ENCODE results near the gene INPP5A.
A peak's percentile ranks its signal among the peaks of the same experiment; 100 is the strongest.
"Not testable (repeated sequence)": the region's sequence is repeated elsewhere in the genome, so short reads cannot be mapped to it uniquely, and the experiment has no call there.

Gene INPP5A, protein sequence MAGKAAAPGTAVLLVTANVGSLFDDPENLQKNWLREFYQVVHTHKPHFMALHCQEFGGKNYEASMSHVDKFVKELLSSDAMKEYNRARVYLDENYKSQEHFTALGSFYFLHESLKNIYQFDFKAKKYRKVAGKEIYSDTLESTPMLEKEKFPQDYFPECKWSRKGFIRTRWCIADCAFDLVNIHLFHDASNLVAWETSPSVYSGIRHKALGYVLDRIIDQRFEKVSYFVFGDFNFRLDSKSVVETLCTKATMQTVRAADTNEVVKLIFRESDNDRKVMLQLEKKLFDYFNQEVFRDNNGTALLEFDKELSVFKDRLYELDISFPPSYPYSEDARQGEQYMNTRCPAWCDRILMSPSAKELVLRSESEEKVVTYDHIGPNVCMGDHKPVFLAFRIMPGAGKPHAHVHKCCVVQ

DNA sequence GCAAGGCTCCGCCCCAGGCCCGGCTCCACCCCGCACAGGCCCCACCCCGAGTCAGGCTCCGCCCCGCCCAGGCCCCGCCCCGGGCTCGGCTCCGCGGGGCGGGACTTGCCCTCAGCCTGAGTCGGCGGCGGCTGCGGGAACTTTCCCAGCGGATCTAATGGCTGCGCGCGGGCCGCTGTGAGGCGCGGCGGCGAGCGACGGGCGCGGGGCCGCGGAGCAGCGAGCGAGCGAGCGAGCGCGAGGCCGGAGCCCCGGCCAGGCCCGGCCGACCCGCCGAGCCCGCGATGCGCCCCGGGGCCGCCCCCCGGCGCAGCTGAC lies at the start of gene INPP5A:
TSS of gene INPP5A (plus strand) at position 104 of the 318 bp plus-strand sequence. CDS start 310 bp downstream, outside the sequence.
- H3K27me3 Mint-ChIP-seq (ENCODE audit: low read depth): peaks cover 3% of the 10 kb centered on the region
- TF ChIP-seq, protein P1, sequence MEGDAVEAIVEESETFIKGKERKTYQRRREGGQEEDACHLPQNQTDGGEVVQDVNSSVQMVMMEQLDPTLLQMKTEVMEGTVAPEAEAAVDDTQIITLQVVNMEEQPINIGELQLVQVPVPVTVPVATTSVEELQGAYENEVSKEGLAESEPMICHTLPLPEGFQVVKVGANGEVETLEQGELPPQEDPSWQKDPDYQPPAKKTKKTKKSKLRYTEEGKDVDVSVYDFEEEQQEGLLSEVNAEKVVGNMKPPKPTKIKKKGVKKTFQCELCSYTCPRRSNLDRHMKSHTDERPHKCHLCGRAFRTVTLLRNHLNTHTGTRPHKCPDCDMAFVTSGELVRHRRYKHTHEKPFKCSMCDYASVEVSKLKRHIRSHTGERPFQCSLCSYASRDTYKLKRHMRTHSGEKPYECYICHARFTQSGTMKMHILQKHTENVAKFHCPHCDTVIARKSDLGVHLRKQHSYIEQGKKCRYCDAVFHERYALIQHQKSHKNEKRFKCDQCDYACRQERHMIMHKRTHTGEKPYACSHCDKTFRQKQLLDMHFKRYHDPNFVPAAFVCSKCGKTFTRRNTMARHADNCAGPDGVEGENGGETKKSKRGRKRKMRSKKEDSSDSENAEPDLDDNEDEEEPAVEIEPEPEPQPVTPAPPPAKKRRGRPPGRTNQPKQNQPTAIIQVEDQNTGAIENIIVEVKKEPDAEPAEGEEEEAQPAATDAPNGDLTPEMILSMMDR (IDR thresholded peaks at IDR 0.05; ENCODE audit: unreplicated experiment in 3 of 3): no peak
- peak within 1 kb of the TSS; percentile 62 to 85 (median 67) for H3K27ac Mint-ChIP-seq
- H3K4me3 Mint-ChIP-seq: peak within 1 kb of the TSS; percentile 89 to 92 (median 92)
- H3K4me1 Mint-ChIP-seq: peaks cover 57% of the 10 kb centered on the region
- H3K36me3 Mint-ChIP-seq (ENCODE audit: low read depth): peaks cover 6% of the 10 kb centered on the region
- peaks cover 1% of the 10 kb centered on the region for H3K9me3 Mint-ChIP-seq

DNA sequence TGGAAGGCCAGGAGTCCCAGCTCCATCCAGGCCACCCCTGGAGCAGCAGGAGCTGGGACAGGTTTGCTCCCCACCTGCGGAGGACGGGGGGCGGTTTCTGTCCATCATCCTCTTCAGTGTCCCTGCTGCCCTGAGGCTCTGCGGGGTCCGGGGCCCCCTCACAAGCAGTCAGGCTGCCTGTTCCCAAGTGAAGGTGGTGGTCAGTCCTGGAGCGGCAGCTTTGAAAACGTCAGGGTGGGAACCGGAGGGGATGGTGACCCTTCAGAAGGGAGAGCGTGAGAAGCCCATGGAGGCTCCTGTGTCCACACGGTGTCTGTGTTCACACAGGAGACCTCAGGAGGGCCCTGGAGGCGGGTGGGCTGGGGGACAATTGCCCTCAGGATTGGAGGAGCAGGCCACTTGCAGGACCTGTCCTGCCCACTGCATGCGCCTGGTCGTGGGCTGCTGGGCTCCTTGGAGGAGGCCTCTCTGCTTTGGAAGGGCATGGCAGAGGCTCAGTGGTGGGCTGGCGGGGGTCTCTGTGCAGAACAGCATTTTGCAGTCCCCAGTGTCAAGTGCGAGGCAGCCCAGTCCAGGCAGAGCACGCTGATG lies 49.3 kb upstream of the INPP5A start:
- peaks cover 13% of the 10 kb centered on the region for H3K4me1 Mint-ChIP-seq
- H3K36me3 Mint-ChIP-seq (ENCODE audit: low read depth): no peaks in the 10 kb centered on the region
- TF ChIP-seq, protein P1 (IDR thresholded peaks at IDR 0.05; ENCODE audit: unreplicated experiment in 3 of 3): no peak
- H3K27ac Mint-ChIP-seq: no peak overlapping the region
- H3K27me3 Mint-ChIP-seq (ENCODE audit: low read depth): peaks cover 23% of the 10 kb centered on the region
- no peak overlapping the region for H3K4me3 Mint-ChIP-seq
- no peaks in the 10 kb centered on the region for H3K9me3 Mint-ChIP-seq

DNA sequence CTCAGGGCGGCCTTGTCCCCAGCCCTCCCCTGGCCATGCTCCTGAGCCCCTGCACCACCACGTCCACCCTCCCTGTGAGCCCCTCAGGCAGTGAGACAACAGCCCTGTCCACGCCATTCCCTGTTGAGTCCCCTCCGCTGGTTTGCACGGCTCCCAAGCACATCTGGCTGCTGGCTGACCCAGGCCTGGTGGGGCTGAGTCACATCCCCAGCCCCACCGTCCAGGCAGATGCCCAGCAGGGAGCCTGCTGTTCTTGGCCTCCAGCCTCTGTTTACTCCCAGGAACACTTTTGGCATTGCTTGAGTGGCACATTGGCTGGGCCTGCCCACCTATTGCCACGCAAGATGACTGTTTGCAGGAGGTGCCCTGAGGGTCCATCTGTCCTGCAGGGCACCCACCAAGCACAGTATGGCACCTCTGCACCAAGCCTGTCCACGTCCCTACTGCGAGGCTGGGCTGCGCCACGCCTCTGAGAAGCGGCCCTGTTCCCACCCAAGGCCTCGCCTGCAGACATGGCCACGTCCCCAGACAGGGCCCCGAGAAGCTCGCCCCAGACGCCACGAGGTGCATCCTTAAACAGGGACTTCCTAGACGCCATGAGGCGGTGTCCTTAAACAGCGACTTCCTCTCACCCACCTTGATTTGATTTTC lies 48.4 kb upstream of the INPP5A start:
- no peaks in the 10 kb centered on the region for H3K36me3 Mint-ChIP-seq (ENCODE audit: low read depth)
- peaks cover 22% of the 10 kb centered on the region for H3K4me1 Mint-ChIP-seq
- no peak overlapping the region for H3K4me3 Mint-ChIP-seq
- peaks cover 23% of the 10 kb centered on the region for H3K27me3 Mint-ChIP-seq (ENCODE audit: low read depth)
- no peaks in the 10 kb centered on the region for H3K9me3 Mint-ChIP-seq
- TF ChIP-seq, protein P1 (IDR thresholded peaks at IDR 0.05; ENCODE audit: unreplicated experiment in 3 of 3): no peak
- H3K27ac Mint-ChIP-seq: peak overlapping the region in 1 of 3 experiments; percentile 27

DNA sequence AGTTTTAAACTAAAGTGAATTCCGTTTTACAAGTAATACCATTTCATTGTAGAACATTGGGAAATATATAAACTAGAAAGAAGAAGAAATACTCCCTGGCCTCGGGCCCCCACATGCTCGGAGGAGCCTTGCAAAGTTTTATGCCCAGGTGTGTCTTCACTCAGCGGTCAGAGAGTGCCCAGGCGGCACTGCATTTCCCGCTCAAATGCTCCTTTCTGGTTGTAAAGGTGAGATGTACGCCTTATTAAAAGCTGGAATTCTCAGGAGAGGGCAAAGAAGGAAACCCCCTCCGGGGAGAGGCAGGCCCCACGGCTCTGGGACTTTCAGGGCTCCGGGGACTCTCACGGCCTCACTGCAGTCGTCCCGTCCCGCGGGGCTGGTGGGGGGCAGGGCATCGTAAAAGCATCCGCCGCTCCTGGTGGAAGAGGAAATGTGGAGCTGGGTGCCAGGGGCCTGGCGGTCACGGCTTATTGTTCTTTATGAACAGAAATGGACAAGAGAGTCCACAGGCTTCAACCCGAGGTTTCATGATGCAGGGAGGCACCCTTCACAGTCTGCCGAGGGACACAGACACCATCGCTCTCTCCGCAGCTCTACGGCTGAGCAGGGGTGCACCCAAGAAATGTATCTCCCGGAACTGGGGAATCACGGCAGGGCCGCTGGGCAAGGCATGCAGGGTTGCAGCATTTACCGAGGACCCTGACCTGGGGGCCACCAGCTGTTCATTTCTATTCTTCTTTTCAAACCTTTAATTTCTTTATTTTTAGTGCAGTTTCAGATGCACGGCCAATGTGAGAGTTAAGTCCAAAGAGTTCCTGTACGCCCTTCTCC lies 47.7 kb upstream of the INPP5A start:
- H3K36me3 Mint-ChIP-seq (ENCODE audit: low read depth): no peaks in the 10 kb centered on the region
- peak overlapping the region in 2 of 3 experiments; percentile 27 to 41 for H3K27ac Mint-ChIP-seq
- no peaks in the 10 kb centered on the region for H3K9me3 Mint-ChIP-seq
- peaks cover 29% of the 10 kb centered on the region for H3K4me1 Mint-ChIP-seq
- peaks cover 20% of the 10 kb centered on the region for H3K27me3 Mint-ChIP-seq (ENCODE audit: low read depth)
- no peak overlapping the region for H3K4me3 Mint-ChIP-seq
- TF ChIP-seq, protein P1 (IDR thresholded peaks at IDR 0.05; ENCODE audit: unreplicated experiment in 3 of 3): no peak

DNA sequence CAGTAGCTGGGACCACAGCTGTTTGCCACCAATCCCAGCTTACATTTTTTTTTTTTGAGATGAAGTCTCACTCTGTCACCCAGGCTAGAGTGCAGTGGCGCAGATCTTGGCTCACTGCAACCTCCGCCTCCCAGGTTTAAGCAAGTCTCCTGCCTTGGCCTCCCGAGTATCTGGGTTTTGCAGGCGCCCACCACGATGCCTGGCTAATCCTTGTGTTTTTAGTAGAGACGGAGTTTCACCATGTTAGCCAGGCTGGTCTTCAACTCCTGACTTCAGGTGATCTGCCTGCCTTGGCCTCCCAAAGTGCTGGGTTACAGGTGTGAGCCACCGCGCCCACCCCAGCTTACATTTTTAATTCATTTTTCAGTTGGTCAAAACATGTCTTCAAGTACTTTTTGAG lies 46.1 kb upstream of the INPP5A start:
- not testable (repeated sequence) for H3K4me3 Mint-ChIP-seq; H3K36me3 Mint-ChIP-seq (ENCODE audit: low read depth); H3K9me3 Mint-ChIP-seq
- Mint-ChIP-seq H3K27me3 (ENCODE audit: low read depth) (peaks cover 21% of the 10 kb centered on the region), H3K27ac (peak overlapping the region in 1 of 3 experiments; percentile 93), H3K4me1 (peaks cover 45% of the 10 kb centered on the region)

Data from nephron (organoid).